ENCODE measurements around the gene GPR157. TPM values are rescaled to one million over a fixed set of nuclear protein-coding genes. Genes with fewer than 3 reads are reported as not detected.

The GPR157 gene
- total RNA-seq, 2 donors from 2014 or later = 6.0 to 13.5 TPM

- WGBS, 2 donors = 77 to 78% methylated on average over 4 of the region's 4 CpGs
These were observed 40.1 kb downstream of the GPR157 start for GRCh38 chr1:9088807-9089206.

GRCh38 chr1:9087411-9088125, 41.3 kb downstream of the GPR157 start:
- Histone ChIP-seq H3K9me3 (no peaks in the 10 kb centered on the region), H3K27ac (no peak overlapping the region), H3K4me1 (peaks cover 17% of the 10 kb centered on the region), H3K4me3 (no peak overlapping the region), H3K27me3 (no peaks in the 10 kb centered on the region), H3K36me3 (replicated peaks in 1 of 2; ENCODE audit: insufficient read depth in 1 of 2, low read depth in 2 of 2) (no peaks in the 10 kb centered on the region)
- WGBS, 2 donors = 82 to 90% methylated on average over 12 of the region's 12 CpGs
- no peak for TF ChIP-seq POLR2A (IDR thresholded peaks at IDR 0.05)
- TF ChIP-seq CTCF (IDR thresholded peaks at IDR 0.05) = no peak
- intact Hi-C loops (cut with DNase I) = no loop called here
- ATAC-seq = no peak
- no peak for DNase-seq

More at GRCh38 chr1:9088807-9089206, 40.1 kb downstream of the GPR157 start:
- no peak for TF ChIP-seq CTCF (IDR thresholded peaks at IDR 0.05)
- TF ChIP-seq POLR2A (IDR thresholded peaks at IDR 0.05) = no peak
- H3K27me3 ChIP-seq = no peaks in the 10 kb centered on the region
- no peak overlapping the region for H3K27ac ChIP-seq
- H3K9me3 ChIP-seq = no peaks in the 10 kb centered on the region
- no peak for ATAC-seq
- no peak overlapping the region for H3K4me3 ChIP-seq
- DNase-seq = no peak
- H3K36me3 ChIP-seq (replicated peaks in 1 of 2; ENCODE audit: insufficient read depth in 1 of 2, low read depth in 2 of 2) = no peaks in the 10 kb centered on the region
- intact Hi-C loops (cut with DNase I) = no loop called here
- peaks cover 10% of the 10 kb centered on the region for H3K4me1 ChIP-seq

- 63 to 82% methylated on average over 2 of the region's 2 CpGs for WGBS, 2 donors
- Histone ChIP-seq H3K27ac (no peak overlapping the region), H3K4me1 (peaks cover 25% of the 10 kb centered on the region), H3K27me3 (no peaks in the 10 kb centered on the region), H3K36me3 (replicated peaks in 1 of 2; ENCODE audit: insufficient read depth in 1 of 2, low read depth in 2 of 2) (no peaks in the 10 kb centered on the region), H3K9me3 (no peaks in the 10 kb centered on the region), H3K4me3 (no peak overlapping the region)
- intact Hi-C loops (cut with DNase I) = no loop called here
- no peak for DNase-seq
- ATAC-seq = no peak
- TF ChIP-seq CTCF (IDR thresholded peaks at IDR 0.05) (no peak), POLR2A (IDR thresholded peaks at IDR 0.05) (no peak)
These were observed 42.1 kb downstream of the GPR157 start for GRCh38 chr1:9086796-9087195.

- Histone ChIP-seq H3K27me3 (no peaks in the 10 kb centered on the region), H3K4me1 (peaks cover 25% of the 10 kb centered on the region), H3K36me3 (replicated peaks in 1 of 2; ENCODE audit: insufficient read depth in 1 of 2, low read depth in 2 of 2) (no peaks in the 10 kb centered on the region), H3K27ac (no peak overlapping the region), H3K9me3 (no peaks in the 10 kb centered on the region), H3K4me3 (no peak overlapping the region)
- ATAC-seq (no peak), DNase-seq (no peak)
- WGBS, 2 donors = 73 to 81% methylated on average over 5 of the region's 5 CpGs
- intact Hi-C loops (cut with DNase I) = no loop called here
- TF ChIP-seq CTCF (IDR thresholded peaks at IDR 0.05) (no peak), POLR2A (IDR thresholded peaks at IDR 0.05) (no peak)
These were observed 42.9 kb downstream of the GPR157 start for GRCh38 chr1:9086045-9086444.

Data from body of pancreas (tissue), 4 donors.